GM12801 (cell line): ENCODE results near the gene UNC5C.

ENCODE experiments used
- TF ChIP-seq, protein P1 (sequence below): IDR thresholded peaks from one replicate; pipeline ENCODE4 v1.5.1; 2011; ENCODE audit warnings: control low read depth; ENCODE audit not compliant: insufficient read length; ENCODE audit errors: extremely low read depth

The UNC5C gene

DNA sequence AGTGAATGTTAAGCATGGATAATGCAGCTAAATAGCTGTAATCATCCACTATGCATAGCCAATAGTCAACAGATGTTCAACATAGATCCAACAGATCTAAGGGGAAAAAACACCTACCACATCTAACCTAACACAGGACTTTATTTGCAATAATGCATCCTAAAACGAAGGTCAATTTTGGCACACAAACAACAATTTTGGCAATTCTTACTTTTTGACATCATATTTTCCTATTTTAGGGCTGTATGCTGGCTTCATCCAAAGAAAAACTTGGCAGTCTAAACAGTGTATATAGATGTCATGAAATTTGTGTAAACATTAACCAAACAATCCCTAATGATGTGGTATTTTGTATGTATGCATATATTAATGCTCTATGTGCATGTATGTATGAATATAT lies 33.2 kb downstream of the UNC5C start:
- TF ChIP-seq, protein P1, sequence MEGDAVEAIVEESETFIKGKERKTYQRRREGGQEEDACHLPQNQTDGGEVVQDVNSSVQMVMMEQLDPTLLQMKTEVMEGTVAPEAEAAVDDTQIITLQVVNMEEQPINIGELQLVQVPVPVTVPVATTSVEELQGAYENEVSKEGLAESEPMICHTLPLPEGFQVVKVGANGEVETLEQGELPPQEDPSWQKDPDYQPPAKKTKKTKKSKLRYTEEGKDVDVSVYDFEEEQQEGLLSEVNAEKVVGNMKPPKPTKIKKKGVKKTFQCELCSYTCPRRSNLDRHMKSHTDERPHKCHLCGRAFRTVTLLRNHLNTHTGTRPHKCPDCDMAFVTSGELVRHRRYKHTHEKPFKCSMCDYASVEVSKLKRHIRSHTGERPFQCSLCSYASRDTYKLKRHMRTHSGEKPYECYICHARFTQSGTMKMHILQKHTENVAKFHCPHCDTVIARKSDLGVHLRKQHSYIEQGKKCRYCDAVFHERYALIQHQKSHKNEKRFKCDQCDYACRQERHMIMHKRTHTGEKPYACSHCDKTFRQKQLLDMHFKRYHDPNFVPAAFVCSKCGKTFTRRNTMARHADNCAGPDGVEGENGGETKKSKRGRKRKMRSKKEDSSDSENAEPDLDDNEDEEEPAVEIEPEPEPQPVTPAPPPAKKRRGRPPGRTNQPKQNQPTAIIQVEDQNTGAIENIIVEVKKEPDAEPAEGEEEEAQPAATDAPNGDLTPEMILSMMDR: no peak

DNA sequence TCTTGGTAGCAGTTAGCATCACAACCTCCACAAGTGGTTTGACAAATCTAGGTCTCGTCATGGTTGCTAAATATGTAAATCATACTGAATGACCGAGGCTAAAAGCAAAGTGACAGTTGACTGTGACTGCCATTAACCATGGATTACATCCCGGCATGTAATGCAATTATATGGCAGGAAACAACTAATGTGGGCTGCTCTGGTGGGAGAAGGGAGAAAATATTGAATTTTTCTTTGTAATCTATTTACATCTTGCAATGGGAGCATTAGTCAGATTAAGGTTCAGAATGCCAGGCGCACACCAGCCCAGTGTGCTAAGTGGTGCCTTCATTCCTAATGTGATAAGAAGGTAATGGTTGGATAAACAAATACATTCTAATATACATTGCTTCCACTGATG lies 35.8 kb downstream of the UNC5C start:
- TF ChIP-seq, protein P1: no peak

DNA sequence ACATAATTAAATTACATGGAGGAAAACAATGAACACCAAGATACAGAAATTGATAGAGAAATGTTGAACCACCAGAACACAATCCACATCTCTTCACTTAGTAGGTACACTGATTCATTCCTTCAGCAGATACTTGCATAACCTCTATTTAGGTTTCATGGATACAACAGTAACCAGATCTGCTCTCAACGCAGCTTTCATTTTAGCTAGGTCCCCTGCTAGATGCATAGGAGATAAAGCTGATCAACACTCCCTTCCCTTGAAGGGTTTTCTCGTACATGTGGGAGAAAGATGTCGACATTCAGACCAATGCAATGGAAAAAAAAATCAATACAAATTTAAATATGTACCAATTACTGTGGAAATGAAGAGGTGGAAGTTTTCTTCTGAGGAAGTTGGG lies 37.3 kb downstream of the UNC5C start:
- TF ChIP-seq, protein P1: no peak

DNA sequence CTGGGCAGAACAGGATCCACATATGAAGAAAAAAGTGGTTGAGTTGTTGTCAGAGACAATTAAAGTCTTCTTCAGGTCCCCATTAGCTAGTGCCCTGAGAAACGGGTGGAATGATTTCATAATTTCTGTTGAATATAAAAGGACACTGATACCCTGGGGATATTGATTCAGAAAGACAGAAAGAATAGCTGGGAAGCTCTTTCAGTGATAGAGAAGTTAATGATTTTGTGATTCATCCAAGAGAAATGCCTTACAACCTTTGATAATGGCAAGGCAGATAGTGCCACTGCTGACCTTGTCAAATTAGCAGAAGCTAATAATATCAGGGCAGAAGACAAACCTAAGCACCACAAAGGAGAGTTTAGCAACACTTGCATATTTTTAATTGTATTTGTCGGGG lies 37.9 kb downstream of the UNC5C start:
- TF ChIP-seq, protein P1: no peak

DNA sequence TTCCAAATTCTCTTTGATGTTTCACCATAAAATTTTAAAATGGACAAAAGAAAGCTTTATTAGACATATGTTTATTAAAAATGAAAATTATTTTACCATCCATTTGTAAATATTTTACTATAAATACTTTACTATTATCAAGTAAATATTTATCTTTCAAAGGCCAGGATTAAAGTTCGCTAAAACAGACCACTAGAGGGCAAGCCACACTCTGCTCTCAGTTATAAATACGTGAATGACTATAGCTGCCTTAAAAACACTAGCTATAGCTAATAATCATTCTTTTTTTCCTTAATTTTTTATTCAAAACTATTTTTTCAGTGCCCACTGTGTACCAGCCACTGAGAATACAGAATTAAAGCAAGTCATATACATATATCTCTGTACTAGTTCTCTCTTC lies 38.6 kb downstream of the UNC5C start:
- TF ChIP-seq, protein P1: no peak

DNA sequence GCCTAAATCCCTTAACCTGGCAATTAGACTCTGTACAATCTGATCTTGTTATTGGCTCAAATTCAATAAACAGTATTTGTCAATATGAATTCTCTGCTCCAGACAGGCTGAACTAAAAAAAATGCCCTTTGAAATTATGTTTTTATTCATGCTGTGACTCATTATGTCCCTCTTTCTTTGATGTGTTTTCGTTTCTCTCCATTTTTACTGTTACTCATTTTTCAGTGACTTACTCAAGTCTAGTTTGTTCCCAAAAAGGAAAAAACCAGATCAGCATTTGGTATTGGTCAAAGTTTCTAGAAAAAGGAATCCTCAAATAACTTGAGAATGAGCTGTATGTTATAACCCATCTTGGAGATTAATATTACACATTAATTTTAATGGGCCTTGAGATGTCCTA lies 40.4 kb downstream of the UNC5C start:
- TF ChIP-seq, protein P1: no peak

DNA sequence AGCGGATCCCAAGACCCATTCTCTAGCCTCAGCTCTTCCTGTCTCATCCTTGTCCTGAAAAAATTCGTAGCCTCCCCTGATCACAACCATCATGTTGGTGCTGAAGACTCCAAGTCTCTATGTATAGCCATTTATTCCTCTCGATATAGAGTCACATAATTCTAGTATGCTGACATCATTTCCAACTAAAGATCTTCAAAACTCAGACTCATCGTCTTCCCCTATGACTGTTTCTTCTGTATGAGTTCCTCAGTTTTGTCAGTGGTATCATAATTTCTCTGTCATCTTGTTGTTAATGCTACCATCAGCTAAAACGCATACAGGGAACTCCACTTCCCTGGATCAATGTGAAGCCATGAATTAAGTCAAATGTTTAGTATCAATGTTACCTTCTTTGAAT lies 41.2 kb downstream of the UNC5C start:
- TF ChIP-seq, protein P1: no peak

DNA sequence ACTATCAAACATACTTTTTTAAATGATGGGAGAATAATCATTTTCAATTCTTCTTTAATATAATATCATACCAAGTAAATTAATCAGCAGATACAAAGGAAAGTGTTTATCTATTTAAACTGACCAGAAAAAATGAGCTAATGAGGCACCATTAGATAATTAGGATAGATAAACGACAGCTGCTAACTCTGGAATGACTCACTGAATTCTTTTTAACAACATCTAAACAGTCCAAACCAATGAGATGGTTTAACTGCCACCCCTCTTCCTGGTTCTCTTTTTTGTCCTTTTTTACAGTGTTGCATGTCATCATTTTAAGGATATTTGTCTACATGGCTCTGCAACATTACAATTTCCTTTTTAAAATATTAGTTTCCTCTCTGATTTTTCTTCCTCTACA lies 41.6 kb downstream of the UNC5C start:
- TF ChIP-seq, protein P1: no peak
